ENCODE data around the gene SOCS7. TPM values are rescaled to one million over a fixed set of nuclear protein-coding genes. Genes with fewer than 3 reads are reported as not detected.

Gene SOCS7
- total RNA-seq, 1 donor from 2014 or later, result 17.8 TPM

DNA sequence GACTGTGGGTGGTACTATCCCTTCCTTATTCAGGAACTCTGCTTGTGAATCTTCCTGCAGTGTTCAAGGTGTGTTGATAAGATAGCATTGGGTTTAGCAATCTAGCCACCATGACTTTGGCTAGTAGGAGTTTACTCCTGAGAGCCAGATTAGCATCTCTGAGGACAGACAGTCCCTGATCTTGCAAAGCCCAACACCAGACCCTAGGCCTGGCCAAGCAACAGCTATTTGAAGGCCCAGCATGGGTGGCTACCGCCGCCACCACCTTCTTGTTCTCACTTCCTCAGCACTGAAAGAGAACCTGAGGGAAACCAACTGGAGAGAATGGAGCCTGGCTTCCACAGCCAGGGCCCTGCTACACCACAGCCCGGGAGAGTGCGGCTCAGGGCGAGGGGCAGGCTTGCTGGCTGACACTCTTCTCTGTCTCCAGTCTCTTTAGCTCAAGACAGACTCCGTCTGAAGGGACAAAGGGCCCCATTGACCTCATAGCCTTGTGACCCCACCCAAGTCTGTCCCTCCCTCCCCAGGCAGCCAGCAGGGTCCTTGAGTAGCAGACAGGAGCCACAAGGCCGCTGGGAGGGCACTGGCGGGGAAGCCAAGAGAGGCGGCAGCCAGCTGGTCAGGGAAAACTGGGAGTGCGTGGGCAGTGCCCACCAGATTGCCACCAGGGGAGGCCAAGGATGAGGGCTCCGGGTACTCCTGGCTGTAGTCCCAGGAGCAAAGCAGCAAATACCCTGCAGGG, 65.7 kb downstream of the SOCS7 start:
- Histone ChIP-seq H3K36me3 (no peaks in the 10 kb centered on the region), H3K4me3 (no peak overlapping the region), H3F3A (ENCODE audit: low read depth) (peaks cover 40% of the 10 kb centered on the region), H3K79me2 (ENCODE audit: low read depth) (no peaks in the 10 kb centered on the region), H2AFZ (replicated peaks) (no peak overlapping the region), H3K9ac (no peak overlapping the region), H3K4me1 (peaks cover 62% of the 10 kb centered on the region), H3K9me3 (ENCODE audit: low read depth) (no peaks in the 10 kb centered on the region), H3K27ac (no peak overlapping the region), H3K4me2 (no peak overlapping the region), H4K20me1 (ENCODE audit: low read depth) (no peaks in the 10 kb centered on the region), H3K27me3 (peaks cover 31% of the 10 kb centered on the region)
- H3K4me1 Mint-ChIP-seq, result peaks cover 41% of the 10 kb centered on the region
- peaks cover 28% of the 10 kb centered on the region for H3K27me3 Mint-ChIP-seq (ENCODE audit: insufficient read depth, low read depth)
- DNase-seq (ENCODE audit: low spot score), result no peak
- no peak overlapping the region for H3K27ac Mint-ChIP-seq
- TF ChIP-seq EZH2 (IDR thresholded peaks at IDR 0.05) (no peak), CTCF (IDR thresholded peaks at IDR 0.05) (no peak), EZH2phosphoT487 (IDR thresholded peaks at IDR 0.05) (no peak)
- H3K9me3 Mint-ChIP-seq, result no peaks in the 10 kb centered on the region
- no peaks in the 10 kb centered on the region for H3K36me3 Mint-ChIP-seq
- peak overlapping the region; percentile 52 for H3K4me3 Mint-ChIP-seq

GRCh38 chr17:38418062-38418692, 66.5 kb downstream of the SOCS7 start:
- no peak overlapping the region for H2AFZ ChIP-seq (replicated peaks)
- H3K9me3 Mint-ChIP-seq, result no peaks in the 10 kb centered on the region
- no peaks in the 10 kb centered on the region for H3K36me3 ChIP-seq
- peaks cover 41% of the 10 kb centered on the region for H3K4me1 Mint-ChIP-seq
- no peaks in the 10 kb centered on the region for H4K20me1 ChIP-seq (ENCODE audit: low read depth)
- H3K4me1 ChIP-seq, result peaks cover 62% of the 10 kb centered on the region
- H3K4me3 Mint-ChIP-seq, result peak overlapping the region; percentile 86
- peaks cover 29% of the 10 kb centered on the region for H3K27me3 Mint-ChIP-seq (ENCODE audit: insufficient read depth, low read depth)
- no peak overlapping the region for H3K27ac ChIP-seq
- no peaks in the 10 kb centered on the region for H3K79me2 ChIP-seq (ENCODE audit: low read depth)
- no peak overlapping the region for H3K9ac ChIP-seq
- TF ChIP-seq EZH2phosphoT487 (IDR thresholded peaks at IDR 0.05) (no peak), CTCF (IDR thresholded peaks at IDR 0.05) (no peak), EZH2 (IDR thresholded peaks at IDR 0.05) (no peak)
- no peaks in the 10 kb centered on the region for H3K9me3 ChIP-seq (ENCODE audit: low read depth)
- H3K4me3 ChIP-seq, result no peak overlapping the region
- H3K27ac Mint-ChIP-seq, result no peak overlapping the region
- no peaks in the 10 kb centered on the region for H3K36me3 Mint-ChIP-seq
- peaks cover 31% of the 10 kb centered on the region for H3K27me3 ChIP-seq
- peaks cover 40% of the 10 kb centered on the region for H3F3A ChIP-seq (ENCODE audit: low read depth)
- H3K4me2 ChIP-seq, result peak overlapping the region; percentile 97
- DNase-seq (ENCODE audit: low spot score), result no peak

DNA sequence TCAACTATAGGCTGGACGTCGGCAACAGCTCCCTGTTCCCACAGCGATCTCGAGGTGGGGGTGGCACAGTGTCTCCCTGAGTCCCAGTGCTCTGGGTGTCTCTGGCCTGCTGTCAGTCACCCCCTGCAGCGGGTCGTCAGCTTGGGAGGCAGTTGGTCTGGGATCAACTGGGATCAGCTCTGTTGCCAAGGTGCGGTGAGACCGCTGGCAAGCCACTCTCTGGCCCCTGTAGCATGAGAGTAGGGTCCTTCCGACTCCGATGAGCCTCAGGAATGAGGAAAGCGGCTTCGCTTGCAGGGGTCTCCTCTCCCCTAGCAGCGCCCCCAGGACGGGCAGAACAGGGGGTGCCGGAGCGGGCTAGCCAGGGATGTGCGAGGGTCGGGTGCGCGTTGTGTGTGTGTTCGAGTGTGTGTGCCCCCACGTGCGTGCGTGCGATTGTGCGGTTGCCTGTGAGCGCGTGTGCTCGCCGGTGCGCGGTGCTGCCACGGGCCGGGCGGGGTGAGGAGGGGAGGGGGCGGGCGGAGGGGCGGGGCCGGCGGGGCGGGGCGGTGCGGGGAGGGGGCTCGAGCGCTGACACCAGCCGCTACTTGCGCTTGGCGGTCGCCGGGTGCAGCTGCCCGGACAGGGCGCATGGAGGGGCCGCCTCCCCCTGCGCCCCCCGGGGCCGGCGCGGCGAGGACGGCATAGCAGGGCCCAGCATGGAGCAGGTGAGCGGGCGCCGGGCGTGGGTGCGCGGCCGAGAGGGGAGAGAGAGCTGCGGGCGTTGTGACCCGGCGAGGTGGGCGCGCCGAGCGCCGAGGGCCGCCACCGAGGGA, 67.3 kb downstream of the SOCS7 start:
- Mint-ChIP-seq H3K27me3 (ENCODE audit: insufficient read depth, low read depth) (peaks cover 33% of the 10 kb centered on the region), H3K9me3 (no peaks in the 10 kb centered on the region)
- no peak overlapping the region for H3K9ac ChIP-seq

More for the DNA sequence above, 67.3 kb downstream of the SOCS7 start:
- H3F3A ChIP-seq (ENCODE audit: low read depth), result peaks cover 40% of the 10 kb centered on the region
- peak overlapping the region; percentile 97 for H3K4me2 ChIP-seq
- peak overlapping the region; percentile 56 for H3K4me3 ChIP-seq
- no peak overlapping the region for H3K27ac ChIP-seq
- H3K9me3 ChIP-seq (ENCODE audit: low read depth), result no peaks in the 10 kb centered on the region
- peak overlapping the region; percentile 88 for H2AFZ ChIP-seq (replicated peaks)
- H3K4me3 Mint-ChIP-seq, result peak overlapping the region; percentile 86
- H4K20me1 ChIP-seq (ENCODE audit: low read depth), result no peaks in the 10 kb centered on the region
- H3K36me3 ChIP-seq, result no peaks in the 10 kb centered on the region
- peaks cover 62% of the 10 kb centered on the region for H3K4me1 ChIP-seq
- no peaks in the 10 kb centered on the region for H3K36me3 Mint-ChIP-seq
- H3K4me1 Mint-ChIP-seq, result peaks cover 43% of the 10 kb centered on the region
- peak; percentile 64 for DNase-seq (ENCODE audit: low spot score)
- no peaks in the 10 kb centered on the region for H3K79me2 ChIP-seq (ENCODE audit: low read depth)
- H3K27me3 ChIP-seq, result peaks cover 31% of the 10 kb centered on the region
- TF ChIP-seq EZH2 (IDR thresholded peaks at IDR 0.05) (peak; percentile 59), CTCF (IDR thresholded peaks at IDR 0.05) (no peak), EZH2phosphoT487 (IDR thresholded peaks at IDR 0.05) (peak; percentile 32)
- H3K27ac Mint-ChIP-seq, result no peak overlapping the region

Data from neural progenitor cell (in vitro differentiated cells).